GM18951 (cell line): ENCODE measurements around the gene PTOV1.

Experiments
- POLR2A ChIP-seq: IDR thresholded peaks from 4 replicates; pipeline ENCODE4 v1.6.1; 2011; ENCODE audit warnings: mild to moderate bottlenecking; ENCODE audit not compliant: insufficient read length, insufficient read depth; ENCODE audit errors: extremely low read depth
- in situ Hi-C: fragments of 300-500 bp; cut with MboI; formaldehyde crosslinking; loops from one replicate; pipeline ENCODE4 v1.12.0; 2022; ENCODE audit warnings: low sequenced_read_pairs, mixed read lengths, inconsistent platforms; ENCODE audit not compliant: unreplicated experiment

Gene PTOV1

DNA sequence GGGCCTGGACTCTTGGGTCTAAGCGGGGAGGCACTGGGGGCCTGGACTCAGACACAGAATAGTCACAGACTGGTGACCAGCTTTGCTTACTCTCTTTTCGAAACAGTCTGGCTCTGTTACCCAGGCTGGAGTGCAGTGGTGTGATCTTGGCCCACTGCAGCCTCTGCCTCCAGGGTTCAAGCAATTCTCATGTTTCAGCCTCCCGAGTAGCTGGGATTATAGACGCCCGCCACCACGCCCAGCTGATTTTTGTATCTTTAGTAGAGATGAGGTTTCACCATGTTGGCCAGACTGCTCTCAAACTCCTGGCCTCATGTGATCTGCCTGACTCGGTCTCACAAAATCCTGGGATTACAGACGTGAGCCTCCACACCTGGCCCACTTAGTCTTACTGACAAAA lies 21.8 kb upstream of the PTOV1 start:
- in situ Hi-C loops: no loop called here
- TF ChIP-seq POLR2A: no peak

- no peak for TF ChIP-seq POLR2A
- in situ Hi-C loops: no loop called here
Observed at GRCh38 chr19:49829721-49830120, 21.2 kb upstream of the PTOV1 start.

GRCh38 chr19:49830766-49831165 lies 20.2 kb upstream of the PTOV1 start:
- in situ Hi-C loops: no loop called here
- TF ChIP-seq POLR2A: no peak

DNA sequence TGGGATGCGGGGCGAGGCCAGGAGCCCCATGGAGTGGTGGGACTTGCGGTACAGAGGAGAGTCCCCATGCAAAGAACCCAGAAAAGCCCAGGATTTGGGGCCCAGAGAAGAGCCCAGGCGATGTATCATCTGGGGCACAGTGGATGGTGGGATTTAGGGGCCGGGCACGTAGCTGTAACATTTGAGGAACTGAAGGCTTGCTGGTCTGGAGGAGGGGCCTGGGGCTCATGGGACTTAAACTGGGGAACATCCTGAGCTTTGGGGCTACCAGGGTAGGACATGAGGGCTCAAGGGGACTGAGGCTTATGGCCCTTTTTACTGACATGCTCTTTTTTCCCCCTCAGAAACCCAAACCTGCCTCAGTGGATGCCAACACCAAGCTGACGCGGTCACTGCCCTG lies 19.4 kb upstream of the PTOV1 start:
- no peak for TF ChIP-seq POLR2A
- in situ Hi-C loops: no loop called here

DNA sequence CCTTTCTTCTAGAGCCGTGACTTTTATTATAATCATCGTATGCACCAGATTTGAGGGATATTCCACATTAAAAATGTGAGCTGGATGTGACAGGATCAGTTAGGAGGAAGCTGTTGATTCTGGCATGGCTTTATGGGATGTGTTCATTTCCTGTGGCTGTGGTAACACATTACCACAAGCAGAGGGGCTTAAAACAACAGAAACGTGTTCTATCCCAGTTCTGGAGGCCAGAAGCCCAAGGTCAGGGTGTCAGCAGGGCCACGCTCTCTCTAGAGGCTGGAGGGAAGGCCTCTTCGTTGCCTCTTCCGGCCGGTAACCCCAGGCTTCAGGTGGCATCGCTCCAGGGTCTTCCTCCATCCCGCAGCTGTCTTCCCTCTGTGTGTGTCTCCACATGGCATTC lies 18.4 kb upstream of the PTOV1 start:
- no peak for TF ChIP-seq POLR2A
- in situ Hi-C loops: no loop called here

DNA sequence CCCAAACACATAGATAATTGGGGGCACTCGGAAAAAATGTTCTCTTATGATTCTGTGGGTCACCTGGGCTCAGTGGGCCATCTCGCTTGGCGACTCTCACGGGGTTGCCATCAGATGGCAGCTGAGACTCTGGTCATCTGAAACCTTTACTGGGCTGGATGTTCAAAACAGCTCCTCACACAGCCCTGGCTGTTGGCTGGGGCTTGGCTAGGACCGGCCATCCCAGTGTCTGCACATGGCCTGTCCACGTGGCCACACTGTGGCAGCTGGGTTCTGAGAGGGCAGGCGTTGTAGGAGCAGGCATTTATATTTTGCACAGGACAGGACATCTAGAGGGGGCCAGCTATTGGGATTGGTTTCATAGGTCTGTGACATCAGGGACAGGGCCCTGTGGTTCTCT lies 17.4 kb upstream of the PTOV1 start:
- in situ Hi-C loops: no loop called here
- no peak for TF ChIP-seq POLR2A

- TF ChIP-seq POLR2A: no peak
- in situ Hi-C loops: no loop called here
Observed at GRCh38 chr19:49835562-49835961, 15.4 kb upstream of the PTOV1 start.

DNA sequence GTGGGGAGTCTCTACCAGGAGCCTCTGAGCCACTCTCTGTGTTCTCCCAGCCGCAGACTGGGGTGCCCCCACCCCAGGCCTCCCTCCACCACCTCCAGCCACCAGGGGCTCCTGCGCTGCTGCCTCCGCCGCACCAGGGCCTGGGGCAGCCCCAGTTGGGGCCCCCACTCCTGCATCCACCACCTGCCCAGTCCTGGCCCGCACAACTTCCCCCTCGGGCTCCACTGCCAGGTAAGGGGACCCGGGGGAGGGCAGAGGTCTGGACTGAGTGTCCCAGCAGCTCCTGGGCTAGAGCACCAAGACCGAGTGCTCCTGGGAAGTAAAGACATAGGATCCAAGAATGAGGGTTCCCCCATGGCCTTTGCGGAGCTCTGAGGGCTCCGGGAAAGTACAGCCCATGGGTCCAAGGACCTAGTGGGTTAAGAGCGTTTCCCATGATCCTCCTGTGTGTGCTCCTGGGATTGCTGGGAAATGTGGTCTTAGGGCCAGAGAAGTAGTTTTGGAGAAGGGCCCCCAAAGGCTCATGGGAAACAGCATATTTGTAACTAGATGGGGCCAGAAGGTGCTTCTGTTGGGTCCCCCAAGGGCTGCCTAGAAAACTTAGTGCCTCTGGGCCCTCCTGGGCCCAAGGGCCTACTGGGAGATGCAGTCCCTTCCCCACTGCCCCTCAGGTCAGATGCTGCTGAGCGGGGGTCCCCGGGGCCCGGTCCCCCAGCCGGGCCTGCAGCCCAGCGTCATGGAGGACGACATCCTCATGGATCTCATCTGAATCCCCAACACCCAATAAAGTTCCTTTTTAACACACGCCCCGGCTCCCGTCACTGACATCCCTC lies 14.6 kb upstream of the PTOV1 start:
- TF ChIP-seq POLR2A: no peak

GRCh38 chr19:49837009-49837310 lies 14.0 kb upstream of the PTOV1 start:
- in situ Hi-C loops: no loop called here
- TF ChIP-seq POLR2A: no peak

More for the DNA sequence above, 14.6 kb upstream of the PTOV1 start:
- in situ Hi-C loops: no loop called here

- in situ Hi-C loops: no loop called here
- no peak for TF ChIP-seq POLR2A
Observed at GRCh38 chr19:49837425-49837824, 13.5 kb upstream of the PTOV1 start.

DNA sequence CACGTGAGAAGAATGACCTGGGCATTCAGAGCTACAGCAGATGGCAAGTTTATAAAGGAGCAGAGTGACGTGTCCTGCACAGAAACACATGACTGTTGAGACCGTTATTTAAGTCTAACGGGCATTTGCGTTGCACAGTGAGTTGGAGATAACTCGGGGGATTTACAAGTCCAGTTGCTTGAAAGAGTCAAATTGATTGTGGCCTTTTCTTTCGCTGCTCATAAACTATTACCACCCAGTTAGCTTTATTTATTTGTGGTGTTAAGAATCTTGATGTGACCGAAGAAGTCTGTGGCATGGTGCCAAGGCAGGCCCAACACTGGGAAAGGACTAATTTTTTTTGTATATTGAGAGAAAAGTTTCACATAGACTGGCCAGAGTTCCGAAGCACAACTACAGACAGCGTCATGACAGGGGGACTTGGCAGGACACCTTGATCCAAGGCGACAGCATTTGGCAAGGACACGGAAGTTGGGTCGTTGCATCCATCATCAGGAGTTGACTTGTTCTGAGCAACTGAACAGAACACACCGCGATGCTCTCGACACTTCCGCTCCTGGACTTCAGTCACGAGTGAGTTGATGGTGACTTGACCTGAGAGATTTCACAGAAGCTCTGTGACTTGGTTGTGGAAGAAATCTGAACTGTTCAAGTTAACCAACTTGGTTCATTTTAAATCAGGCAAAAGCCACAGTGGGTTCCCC lies 11.9 kb upstream of the PTOV1 start:
- in situ Hi-C loops: no loop called here
- TF ChIP-seq POLR2A: no peak

- no peak for TF ChIP-seq POLR2A
Observed at GRCh38 chr19:49839713-49840112, 11.2 kb upstream of the PTOV1 start.

GRCh38 chr19:49840321-49840720 lies 10.6 kb upstream of the PTOV1 start:
- TF ChIP-seq POLR2A: no peak
- in situ Hi-C loops: no loop called here

More at GRCh38 chr19:49839713-49840112, 11.2 kb upstream of the PTOV1 start:
- in situ Hi-C loops: no loop called here

GRCh38 chr19:49840736-49841249 lies 10.2 kb upstream of the PTOV1 start:
- TF ChIP-seq POLR2A: no peak
- in situ Hi-C loops: no loop called here
